ENCODE data around the gene OR51I2. TPM values are rescaled to one million over a fixed set of nuclear protein-coding genes. Genes with fewer than 3 reads are reported as not detected.

Gene OR51I2
- total RNA-seq, 2 experiments from 2014 or later, result not detected

GRCh38 chr11:5443835-5444393, 5.2 kb upstream of the OR51I2 start:
- no peak for DNase-seq (ENCODE audit: low spot score)
- intact Hi-C loops (cut with micrococcal nuclease; ENCODE audit: unreplicated experiment), result no loop called here
- H3K9me2 ChIP-seq (ENCODE audit: insufficient read depth, low read length), result no peaks in the 10 kb centered on the region
- no peaks in the 10 kb centered on the region for H3K36me3 ChIP-seq (ENCODE audit: insufficient read depth, low read length)
- no peaks in the 10 kb centered on the region for H4K20me1 ChIP-seq (ENCODE audit: insufficient read depth, low read length)
- ChIA-PET POLR2A (interaction anchor here (0.6 kb wide), 1 partner anchor 125 kb away, joined by 3 read pairs; no protein-coding TSS in a partner anchor), CTCF (ENCODE audit: unreplicated experiment) (no interaction called here)
- H3K79me2 ChIP-seq (ENCODE audit: insufficient read depth, low read depth, low read length), result no peaks in the 10 kb centered on the region
- BruUV-seq (replicated peaks), result no TSS peak
- no peak overlapping the region for H3K4me2 ChIP-seq (ENCODE audit: low read length)
- TF ChIP-seq EZH2phosphoT487 (IDR thresholded peaks at IDR 0.05; ENCODE audit: borderline replicate concordance, low read depth, low read length), result no peak
- no peak for TF ChIP-seq CTCF (conservative IDR thresholded peaks at IDR 0.05; ENCODE audit: low read length)
- H2AFZ ChIP-seq (ENCODE audit: low read length), result no peak overlapping the region
- no peaks in the 10 kb centered on the region for H3K9me3 ChIP-seq (ENCODE audit: low read length)
- no peak overlapping the region for H3K4me3 ChIP-seq (ENCODE audit: low read depth, low read length, poor library complexity, severe bottlenecking)
- no peaks in the 10 kb centered on the region for H3K4me1 ChIP-seq (ENCODE audit: insufficient read depth, low read length, poor library complexity, severe bottlenecking)
- no peak overlapping the region for H3K27ac ChIP-seq (ENCODE audit: low read depth, low read length, poor library complexity, severe bottlenecking)

GRCh38 chr11:5449432-5449831, 309 bp downstream of the OR51I2 start:
- Histone ChIP-seq H3K9me2 (ENCODE audit: insufficient read depth, low read length) (no peaks in the 10 kb centered on the region), H2AFZ (ENCODE audit: low read length) (no peak overlapping the region), H4K20me1 (ENCODE audit: insufficient read depth, low read length) (no peaks in the 10 kb centered on the region), H3K4me1 (ENCODE audit: insufficient read depth, low read length, poor library complexity, severe bottlenecking) (no peaks in the 10 kb centered on the region), H3K79me2 (ENCODE audit: insufficient read depth, low read depth, low read length) (no peaks in the 10 kb centered on the region), H3K27ac (ENCODE audit: low read depth, low read length, poor library complexity, severe bottlenecking) (no peak overlapping the region), H3K36me3 (ENCODE audit: insufficient read depth, low read length) (no peaks in the 10 kb centered on the region), H3K9me3 (ENCODE audit: low read length) (no peaks in the 10 kb centered on the region), H3K4me2 (ENCODE audit: low read length) (no peak overlapping the region), H3K4me3 (ENCODE audit: low read depth, low read length, poor library complexity, severe bottlenecking) (no peak overlapping the region)
- CTCF ChIA-PET (ENCODE audit: unreplicated experiment), result no interaction called here
- intact Hi-C loops (cut with micrococcal nuclease; ENCODE audit: unreplicated experiment), result no loop called here
- BruUV-seq (replicated peaks), result no TSS peak
- TF ChIP-seq EZH2phosphoT487 (IDR thresholded peaks at IDR 0.05; ENCODE audit: borderline replicate concordance, low read depth, low read length) (no peak), CTCF (conservative IDR thresholded peaks at IDR 0.05; ENCODE audit: low read length) (no peak)
- POLR2A ChIA-PET, result interaction anchor here (1.8 kb wide), 1 partner anchor 11 kb away, joined by 5 read pairs; no protein-coding TSS in a partner anchor
- no peak for DNase-seq (ENCODE audit: low spot score)

- H3K4me3 ChIP-seq (ENCODE audit: low read depth, low read length, poor library complexity, severe bottlenecking), result no peak overlapping the region
- CTCF ChIA-PET (ENCODE audit: unreplicated experiment), result no interaction called here
- BruUV-seq (replicated peaks), result no TSS peak
- no peak for TF ChIP-seq EZH2phosphoT487 (IDR thresholded peaks at IDR 0.05; ENCODE audit: borderline replicate concordance, low read depth, low read length)
- no peak for TF ChIP-seq CTCF (conservative IDR thresholded peaks at IDR 0.05; ENCODE audit: low read length)
- POLR2A ChIA-PET, result no interaction called here
- no peaks in the 10 kb centered on the region for H3K9me3 ChIP-seq (ENCODE audit: low read length)
- H4K20me1 ChIP-seq (ENCODE audit: insufficient read depth, low read length), result no peaks in the 10 kb centered on the region
- no peak overlapping the region for H2AFZ ChIP-seq (ENCODE audit: low read length)
- no peak overlapping the region for H3K4me2 ChIP-seq (ENCODE audit: low read length)
- intact Hi-C loops (cut with micrococcal nuclease; ENCODE audit: unreplicated experiment), result no loop called here
- no peaks in the 10 kb centered on the region for H3K9me2 ChIP-seq (ENCODE audit: insufficient read depth, low read length)
- H3K36me3 ChIP-seq (ENCODE audit: insufficient read depth, low read length), result no peaks in the 10 kb centered on the region
- H3K4me1 ChIP-seq (ENCODE audit: insufficient read depth, low read length, poor library complexity, severe bottlenecking), result no peaks in the 10 kb centered on the region
- H3K27ac ChIP-seq (ENCODE audit: low read depth, low read length, poor library complexity, severe bottlenecking), result no peak overlapping the region
- DNase-seq (ENCODE audit: low spot score), result no peak
- H3K79me2 ChIP-seq (ENCODE audit: insufficient read depth, low read depth, low read length), result no peaks in the 10 kb centered on the region
Measured at GRCh38 chr11:5460983-5461621, 12.0 kb downstream of the OR51I2 start.
